ENCODE measurements around the gene PLXNA2.
A peak's percentile ranks its signal among the peaks of the same experiment; 100 is the strongest.

The PLXNA2 gene

GRCh38 chr1:208234721-208235120, 9.5 kb downstream of the PLXNA2 start:
- peaks cover 0 to 9% (median 0%) of the 10 kb centered on the region in 5 donors for H3K36me3 ChIP-seq (ENCODE audit: control insufficient read depth in 5 of 5, insufficient read depth in 5 of 5, low read length in 5 of 5)
- H3K4me1 ChIP-seq (ENCODE audit: control insufficient read depth in 5 of 5, insufficient read depth in 5 of 5, low read length in 5 of 5): peaks cover 10 to 84% (median 43%) of the 10 kb centered on the region in 5 donors
- H3K27ac ChIP-seq (ENCODE audit: low read depth, low read length): no peak overlapping the region
- no peaks in the 10 kb centered on the region for H3K9me3 ChIP-seq (ENCODE audit: control insufficient read depth in 5 of 5, low read length in 5 of 5)
- no peak overlapping the region for H3K9ac ChIP-seq (ENCODE audit: low read length in 5 of 5)
- H3K4me3 ChIP-seq (ENCODE audit: low read depth in 1 of 5, low read length in 5 of 5): no peak overlapping the region
- H3K27me3 ChIP-seq (ENCODE audit: control insufficient read depth in 5 of 5, insufficient read depth in 4 of 5, low read length in 5 of 5): no peaks in the 10 kb centered on the region

- Histone ChIP-seq H3K4me3 (ENCODE audit: low read depth in 1 of 5, low read length in 5 of 5) (no peak overlapping the region), H3K9me3 (ENCODE audit: control insufficient read depth in 5 of 5, low read length in 5 of 5) (no peaks in the 10 kb centered on the region), H3K27me3 (ENCODE audit: control insufficient read depth in 5 of 5, insufficient read depth in 4 of 5, low read length in 5 of 5) (no peaks in the 10 kb centered on the region), H3K27ac (ENCODE audit: low read depth, low read length) (no peak overlapping the region), H3K36me3 (ENCODE audit: control insufficient read depth in 5 of 5, insufficient read depth in 5 of 5, low read length in 5 of 5) (peaks cover 0 to 9% (median 0%) of the 10 kb centered on the region in 5 donors), H3K9ac (ENCODE audit: low read length in 5 of 5) (no peak overlapping the region), H3K4me1 (ENCODE audit: control insufficient read depth in 5 of 5, insufficient read depth in 5 of 5, low read length in 5 of 5) (peaks cover 7 to 77% (median 39%) of the 10 kb centered on the region in 5 donors)
Measured at GRCh38 chr1:208233978-208234377, 10.2 kb downstream of the PLXNA2 start.

- H3K27me3 ChIP-seq (ENCODE audit: control insufficient read depth in 5 of 5, insufficient read depth in 4 of 5, low read length in 5 of 5): no peaks in the 10 kb centered on the region
- no peak overlapping the region for H3K27ac ChIP-seq (ENCODE audit: low read depth, low read length)
- peaks cover 7 to 74% (median 36%) of the 10 kb centered on the region in 5 donors for H3K4me1 ChIP-seq (ENCODE audit: control insufficient read depth in 5 of 5, insufficient read depth in 5 of 5, low read length in 5 of 5)
- no peak overlapping the region for H3K9ac ChIP-seq (ENCODE audit: low read length in 5 of 5)
- no peak overlapping the region for H3K4me3 ChIP-seq (ENCODE audit: low read depth in 1 of 5, low read length in 5 of 5)
- H3K36me3 ChIP-seq (ENCODE audit: control insufficient read depth in 5 of 5, insufficient read depth in 5 of 5, low read length in 5 of 5): peaks cover 0 to 9% (median 0%) of the 10 kb centered on the region in 5 donors
- no peaks in the 10 kb centered on the region for H3K9me3 ChIP-seq (ENCODE audit: control insufficient read depth in 5 of 5, low read length in 5 of 5)
Measured at GRCh38 chr1:208233546-208233945, 10.6 kb downstream of the PLXNA2 start.

- H3K36me3 ChIP-seq (ENCODE audit: control insufficient read depth in 5 of 5, insufficient read depth in 5 of 5, low read length in 5 of 5): peaks cover 0 to 4% (median 0%) of the 10 kb centered on the region in 5 donors
- peaks cover 9 to 77% (median 42%) of the 10 kb centered on the region in 5 donors for H3K4me1 ChIP-seq (ENCODE audit: control insufficient read depth in 5 of 5, insufficient read depth in 5 of 5, low read length in 5 of 5)
- H3K27me3 ChIP-seq (ENCODE audit: control insufficient read depth in 5 of 5, insufficient read depth in 4 of 5, low read length in 5 of 5): no peaks in the 10 kb centered on the region
- H3K9ac ChIP-seq (ENCODE audit: low read length in 5 of 5): no peak overlapping the region
- H3K4me3 ChIP-seq (ENCODE audit: low read depth in 1 of 5, low read length in 5 of 5): no peak overlapping the region
- H3K9me3 ChIP-seq (ENCODE audit: control insufficient read depth in 5 of 5, low read length in 5 of 5): no peaks in the 10 kb centered on the region
- H3K27ac ChIP-seq (ENCODE audit: low read depth, low read length): no peak overlapping the region
Measured at GRCh38 chr1:208232662-208233038, 11.5 kb downstream of the PLXNA2 start.

GRCh38 chr1:208231881-208232661, 12.1 kb downstream of the PLXNA2 start:
- Histone ChIP-seq H3K9me3 (ENCODE audit: control insufficient read depth in 5 of 5, low read length in 5 of 5) (no peaks in the 10 kb centered on the region), H3K9ac (ENCODE audit: low read length in 5 of 5) (no peak overlapping the region), H3K27ac (ENCODE audit: low read depth, low read length) (no peak overlapping the region), H3K36me3 (ENCODE audit: control insufficient read depth in 5 of 5, insufficient read depth in 5 of 5, low read length in 5 of 5) (peaks cover 0 to 3% (median 0%) of the 10 kb centered on the region in 5 donors), H3K4me3 (ENCODE audit: low read depth in 1 of 5, low read length in 5 of 5) (no peak overlapping the region), H3K4me1 (ENCODE audit: control insufficient read depth in 5 of 5, insufficient read depth in 5 of 5, low read length in 5 of 5) (peaks cover 12 to 77% (median 47%) of the 10 kb centered on the region in 5 donors), H3K27me3 (ENCODE audit: control insufficient read depth in 5 of 5, insufficient read depth in 4 of 5, low read length in 5 of 5) (no peaks in the 10 kb centered on the region)

- Histone ChIP-seq H3K4me3 (ENCODE audit: low read depth in 1 of 5, low read length in 5 of 5) (no peak overlapping the region), H3K9me3 (ENCODE audit: control insufficient read depth in 5 of 5, low read length in 5 of 5) (no peaks in the 10 kb centered on the region), H3K27me3 (ENCODE audit: control insufficient read depth in 5 of 5, insufficient read depth in 4 of 5, low read length in 5 of 5) (no peaks in the 10 kb centered on the region), H3K27ac (ENCODE audit: low read depth, low read length) (no peak overlapping the region), H3K36me3 (ENCODE audit: control insufficient read depth in 5 of 5, insufficient read depth in 5 of 5, low read length in 5 of 5) (peaks cover 0 to 3% (median 0%) of the 10 kb centered on the region in 5 donors), H3K9ac (ENCODE audit: low read length in 5 of 5) (no peak overlapping the region), H3K4me1 (ENCODE audit: control insufficient read depth in 5 of 5, insufficient read depth in 5 of 5, low read length in 5 of 5) (peaks cover 12 to 74% (median 49%) of the 10 kb centered on the region in 5 donors)
Measured at GRCh38 chr1:208230668-208231529, 13.3 kb downstream of the PLXNA2 start.

GRCh38 chr1:208228550-208228949, 15.6 kb downstream of the PLXNA2 start:
- Histone ChIP-seq H3K36me3 (ENCODE audit: control insufficient read depth in 5 of 5, insufficient read depth in 5 of 5, low read length in 5 of 5) (peaks cover 0 to 3% (median 0%) of the 10 kb centered on the region in 5 donors), H3K9me3 (ENCODE audit: control insufficient read depth in 5 of 5, low read length in 5 of 5) (no peaks in the 10 kb centered on the region), H3K27ac (ENCODE audit: low read depth, low read length) (no peak overlapping the region), H3K4me1 (ENCODE audit: control insufficient read depth in 5 of 5, insufficient read depth in 5 of 5, low read length in 5 of 5) (peaks cover 7 to 58% (median 40%) of the 10 kb centered on the region in 5 donors), H3K27me3 (ENCODE audit: control insufficient read depth in 5 of 5, insufficient read depth in 4 of 5, low read length in 5 of 5) (no peaks in the 10 kb centered on the region), H3K4me3 (ENCODE audit: low read depth in 1 of 5, low read length in 5 of 5) (no peak overlapping the region), H3K9ac (ENCODE audit: low read length in 5 of 5) (no peak overlapping the region)

- H3K4me1 ChIP-seq (ENCODE audit: control insufficient read depth in 5 of 5, insufficient read depth in 5 of 5, low read length in 5 of 5): peaks cover 7 to 58% (median 35%) of the 10 kb centered on the region in 5 donors
- H3K27me3 ChIP-seq (ENCODE audit: control insufficient read depth in 5 of 5, insufficient read depth in 4 of 5, low read length in 5 of 5): no peaks in the 10 kb centered on the region
Measured at GRCh38 chr1:208228026-208228425, 16.2 kb downstream of the PLXNA2 start.

GRCh38 chr1:208227366-208227765, 16.8 kb downstream of the PLXNA2 start:
- Histone ChIP-seq H3K9ac (ENCODE audit: low read length in 5 of 5) (no peak overlapping the region), H3K4me1 (ENCODE audit: control insufficient read depth in 5 of 5, insufficient read depth in 5 of 5, low read length in 5 of 5) (peaks cover 7 to 57% (median 34%) of the 10 kb centered on the region in 5 donors), H3K9me3 (ENCODE audit: control insufficient read depth in 5 of 5, low read length in 5 of 5) (no peaks in the 10 kb centered on the region), H3K27ac (ENCODE audit: low read depth, low read length) (peak overlapping the region; percentile 77), H3K36me3 (ENCODE audit: control insufficient read depth in 5 of 5, insufficient read depth in 5 of 5, low read length in 5 of 5) (peaks cover 0 to 3% (median 0%) of the 10 kb centered on the region in 5 donors), H3K27me3 (ENCODE audit: control insufficient read depth in 5 of 5, insufficient read depth in 4 of 5, low read length in 5 of 5) (no peaks in the 10 kb centered on the region), H3K4me3 (ENCODE audit: low read depth in 1 of 5, low read length in 5 of 5) (no peak overlapping the region)

More at GRCh38 chr1:208228026-208228425, 16.2 kb downstream of the PLXNA2 start:
- H3K36me3 ChIP-seq (ENCODE audit: control insufficient read depth in 5 of 5, insufficient read depth in 5 of 5, low read length in 5 of 5): peaks cover 0 to 3% (median 0%) of the 10 kb centered on the region in 5 donors
- peak overlapping the region; percentile 77 for H3K27ac ChIP-seq (ENCODE audit: low read depth, low read length)
- no peaks in the 10 kb centered on the region for H3K9me3 ChIP-seq (ENCODE audit: control insufficient read depth in 5 of 5, low read length in 5 of 5)
- H3K4me3 ChIP-seq (ENCODE audit: low read depth in 1 of 5, low read length in 5 of 5): no peak overlapping the region
- no peak overlapping the region for H3K9ac ChIP-seq (ENCODE audit: low read length in 5 of 5)

Measured in subcutaneous abdominal adipose tissue (tissue), 5 donors.